ENCODE measurements around the gene CCL21. TPM values are rescaled to one million over a fixed set of nuclear protein-coding genes. Genes with fewer than 3 reads are reported as not detected.

Gene CCL21
- total RNA-seq, 2 donors from 2014 or later, result not detected

Other genes starting within 250 kb of the CCL21 start
- under 1 TPM in 1 of 2 donors, not detected in 1; 0.23 TPM for gene ENHO, start 187.1 kb downstream of the CCL21 start, total RNA-seq
- gene CNTFR, start 120.4 kb downstream of the CCL21 start, total RNA-seq, result not detected
- 10 to 100 TPM; 25.0 to 31.8 TPM for gene RPP25L, start 98.0 kb downstream of the CCL21 start, total RNA-seq
- 10 to 100 TPM; 75.6 to 79.2 TPM for gene DCTN3, start 89.6 kb downstream of the CCL21 start, total RNA-seq
- under 1 TPM; 0.16 to 0.29 TPM for gene ARID3C, start 81.1 kb downstream of the CCL21 start, total RNA-seq
- gene SIGMAR1, start 72.3 kb downstream of the CCL21 start, total RNA-seq, result 10 to 100 TPM; 44.2 to 61.0 TPM
- 10 to 100 TPM; 61.6 to 67.2 TPM for gene GALT, start 63.5 kb downstream of the CCL21 start, total RNA-seq
- 10 to 100 TPM; 55.2 to 55.8 TPM for gene IL11RA, start 58.0 kb downstream of the CCL21 start, total RNA-seq
- 1 to 10 TPM; 1.4 to 3.7 TPM for gene CCL27, start 47.5 kb downstream of the CCL21 start, total RNA-seq
- gene CCL19, start 18.9 kb downstream of the CCL21 start, total RNA-seq, result not detected
- gene PHF24, start 248.1 kb upstream of the CCL21 start, total RNA-seq, result 1 to 10 TPM in 1 of 2 donors, under 1 TPM in 1; 1.00 to 1.1 TPM